H54 (cell line): ENCODE results near the gene ABCC4.
"Not testable (repeated sequence)": the region's sequence is repeated elsewhere in the genome, so short reads cannot be mapped to it uniquely, and the experiment has no call there.

Experiments
- DNase-seq: peaks from one replicate; pipeline ENCODE4 v3.0.0; 2011; ENCODE audit warnings: low spot score, mixed read lengths; ENCODE audit not compliant: insufficient read length
- FAIRE-seq: peaks from 3 replicates; lab custom pipeline; 2011; peaks lifted over from hg19 to GRCh38; lab: Jason Lieb, UNC
- POLR2A ChIP-seq: IDR thresholded peaks from 2 replicates; pipeline ENCODE4 v1.6.1; 2011; ENCODE audit warnings: low read depth, mild to moderate bottlenecking, low read length

The ABCC4 gene

GRCh38 chr13:95222733-95223018 lies 78.6 kb downstream of the ABCC4 start:
- no peak for FAIRE-seq
- no peak for DNase-seq
- TF ChIP-seq POLR2A: no peak

- FAIRE-seq (peak; percentile 38), DNase-seq (no peak)
- no peak for TF ChIP-seq POLR2A
These were observed 79.1 kb downstream of the ABCC4 start for GRCh38 chr13:95221971-95222732.

- FAIRE-seq: peak; percentile 90
- TF ChIP-seq POLR2A: no peak
- no peak for DNase-seq
These were observed 80.6 kb downstream of the ABCC4 start for GRCh38 chr13:95220611-95221010.

- peak; percentile 58 for FAIRE-seq
- no peak for TF ChIP-seq POLR2A
- no peak for DNase-seq
These were observed 83.1 kb downstream of the ABCC4 start for GRCh38 chr13:95217920-95218830.

GRCh38 chr13:95216182-95216581 lies 85.1 kb downstream of the ABCC4 start:
- FAIRE-seq: no peak

GRCh38 chr13:95212983-95213850 lies 88.0 kb downstream of the ABCC4 start:
- no peak for TF ChIP-seq POLR2A
- FAIRE-seq: no peak
- no peak for DNase-seq

More at GRCh38 chr13:95216182-95216581, 85.1 kb downstream of the ABCC4 start:
- no peak for TF ChIP-seq POLR2A
- no peak for DNase-seq

- DNase-seq: no peak
These were observed 92.1 kb downstream of the ABCC4 start for GRCh38 chr13:95209109-95209508.

GRCh38 chr13:95207769-95208366 lies 93.4 kb downstream of the ABCC4 start:
- no peak for TF ChIP-seq POLR2A
- DNase-seq (no peak), FAIRE-seq (no peak)

More at GRCh38 chr13:95209109-95209508, 92.1 kb downstream of the ABCC4 start:
- no peak for TF ChIP-seq POLR2A
- FAIRE-seq: no peak

- FAIRE-seq: no peak
These were observed 95.1 kb downstream of the ABCC4 start for GRCh38 chr13:95206116-95206515.

GRCh38 chr13:95204231-95204765 lies 97.0 kb downstream of the ABCC4 start:
- FAIRE-seq (no peak), DNase-seq (no peak)
- no peak for TF ChIP-seq POLR2A

More at GRCh38 chr13:95206116-95206515, 95.1 kb downstream of the ABCC4 start:
- DNase-seq: no peak
- no peak for TF ChIP-seq POLR2A

GRCh38 chr13:95201814-95202651 lies 99.2 kb downstream of the ABCC4 start:
- TF ChIP-seq POLR2A: no peak
- DNase-seq (no peak), FAIRE-seq (no peak)

- FAIRE-seq: not testable (repeated sequence)
These were observed 100.8 kb downstream of the ABCC4 start for GRCh38 chr13:95200386-95200957.

More at GRCh38 chr13:95200386-95200957, 100.8 kb downstream of the ABCC4 start:
- DNase-seq: not testable (repeated sequence)
